IMR-90 (cell line): ENCODE results near the gene OTULINL. TPM values are rescaled to one million over a fixed set of nuclear protein-coding genes. Genes with fewer than 3 reads are reported as not detected.

Source experiments
- ATAC-seq: fragments of 200-7000 bp; cut with Tn5 transposase; 2 replicates; pipeline ENCODE4 v1.9.1; 2020; ENCODE audit warnings: low read depth, mild to moderate bottlenecking, moderate library complexity
- BruUV-seq: library from RNA; stranded (reverse); fragments of 400-500 nt; replicated peaks from 2 replicates; lab custom pipeline; 2021; lab: Mats Ljungman, UMichigan
- CTCF ChIA-PET: fragments of 300-600 bp; formaldehyde crosslinking; extraction: SDS; loops from one replicate; lab custom pipeline; 2021; ENCODE audit warnings: antibody characterized with exemption; lab: Yijun Ruan, JAX
- POLR2A ChIA-PET: fragments of 300-600 bp; sonication (Branson Sonifier 250); formaldehyde crosslinking; loops from one replicate; lab custom pipeline; 2022; ENCODE audit warnings: antibody characterized with exemption; ENCODE audit not compliant: unreplicated experiment; lab: Charles Lee
- DNase-seq: peaks from one replicate; pipeline ENCODE4 v3.0.0; 2013
- H2AFZ ChIP-seq: replicated peaks from 2 replicates; pipeline ENCODE3; 2013; ENCODE audit warnings: low read length, mild to moderate bottlenecking; ENCODE audit not compliant: poor library complexity
- H2AK5ac ChIP-seq: 2 replicates; pipeline ENCODE4 v1.6.1; 2013; ENCODE audit warnings: low read depth, low read length, inconsistent platforms
- H2AK9ac ChIP-seq: replicated peaks from 2 replicates; pipeline ENCODE3; 2013; ENCODE audit warnings: mild to moderate bottlenecking, low read depth, low read length, moderate library complexity; ENCODE audit not compliant: poor library complexity
- H2BK120ac ChIP-seq: 2 replicates; pipeline ENCODE4 v1.6.1; 2013; ENCODE audit warnings: low read depth, low read length, inconsistent platforms
- H2BK15ac ChIP-seq: 3 replicates; pipeline ENCODE4 v1.6.1; 2013; ENCODE audit warnings: low read depth, low read length, inconsistent platforms
- H2BK20ac ChIP-seq: 2 replicates; pipeline ENCODE4 v1.6.1; 2013; ENCODE audit warnings: low read depth, mild to moderate bottlenecking, inconsistent platforms, low read length, moderate library complexity
- H2BK5ac ChIP-seq: 2 replicates; pipeline ENCODE4 v1.6.1; 2013; ENCODE audit warnings: mild to moderate bottlenecking, low read depth, low read length, inconsistent platforms; ENCODE audit not compliant: poor library complexity, severe bottlenecking
- H3K14ac ChIP-seq: replicated peaks from 2 replicates; pipeline ENCODE4 v1.6.1; 2013; ENCODE audit warnings: low read depth, low read length, inconsistent platforms
- H3K18ac ChIP-seq: 2 replicates; pipeline ENCODE4 v1.6.1; 2013; ENCODE audit warnings: low read depth, low read length, control low read depth
- H3K23ac ChIP-seq: 2 replicates; pipeline ENCODE4 v1.6.1; 2013; ENCODE audit warnings: low read depth, low read length, inconsistent platforms
- H3K27ac ChIP-seq: 2 replicates; pipeline ENCODE4 v1.5.1; 2013; ENCODE audit warnings: mild to moderate bottlenecking, control low read depth, low read length; ENCODE audit not compliant: insufficient read depth
- H3K27me3 ChIP-seq: 2 replicates; pipeline ENCODE4 v1.6.1; 2013; ENCODE audit warnings: low read length; ENCODE audit not compliant: control insufficient read depth, insufficient read depth
- H3K36me3 ChIP-seq: 2 replicates; pipeline ENCODE4 v1.6.1; 2013; ENCODE audit warnings: low read length, mixed read lengths; ENCODE audit not compliant: control insufficient read depth, insufficient read depth
- H3K4ac ChIP-seq: 2 replicates; pipeline ENCODE4 v1.6.1; 2013; ENCODE audit warnings: low read depth, low read length, inconsistent platforms
- H3K4me1 ChIP-seq: 2 replicates; pipeline ENCODE4 v1.6.1; 2013; ENCODE audit warnings: low read length, mixed read lengths; ENCODE audit not compliant: control insufficient read depth, insufficient read depth
- H3K4me2 ChIP-seq: 2 replicates; pipeline ENCODE4 v1.6.1; 2013; ENCODE audit warnings: low read depth, mild to moderate bottlenecking, control low read depth, low read length, moderate library complexity
- H3K4me3 ChIP-seq: 2 replicates; pipeline ENCODE4 v1.5.1; 2013; ENCODE audit warnings: low read depth, mild to moderate bottlenecking, control low read depth, low read length, moderate library complexity; ENCODE audit not compliant: insufficient read depth
- H3K56ac ChIP-seq: 2 replicates; pipeline ENCODE4 v1.6.1; 2013; ENCODE audit warnings: low read length, inconsistent platforms; ENCODE audit not compliant: insufficient read depth; ENCODE audit errors: extremely low read depth
- H3K79me1 ChIP-seq, 2 experiments: 2 replicates each; pipeline ENCODE4 v1.6.1; 2013; ENCODE audit warnings: low read length in 2 of 2, inconsistent platforms in 1 of 2, low read depth in 1 of 2
- H3K9ac ChIP-seq: 2 replicates; pipeline ENCODE4 v1.6.1; 2013; ENCODE audit warnings: low read depth, low read length, control low read depth
- H3K9me1 ChIP-seq: 2 replicates; pipeline ENCODE4 v1.6.1; 2013; ENCODE audit warnings: low read length, inconsistent platforms; ENCODE audit not compliant: insufficient read depth
- H3K9me3 ChIP-seq: 2 replicates; pipeline ENCODE4 v1.6.1; 2013; ENCODE audit warnings: low read length; ENCODE audit not compliant: control insufficient read depth, insufficient read depth
- H4K20me1 ChIP-seq: 2 replicates; pipeline ENCODE4 v1.6.1; 2013; ENCODE audit warnings: low read length, inconsistent platforms; ENCODE audit not compliant: insufficient read depth
- H4K5ac ChIP-seq: 2 replicates; pipeline ENCODE4 v1.6.1; 2013; ENCODE audit warnings: mild to moderate bottlenecking, low read depth, low read length, control low read depth
- H4K8ac ChIP-seq, 2 experiments: 2 replicates each; pipeline ENCODE4 v1.6.1; 2013; ENCODE audit warnings: low read depth in 2 of 2, low read length in 2 of 2, control low read depth in 1 of 2, inconsistent platforms in 1 of 2
- H4K91ac ChIP-seq: 2 replicates; pipeline ENCODE4 v1.6.1; 2013; ENCODE audit warnings: low read depth, low read length, inconsistent platforms; ENCODE audit not compliant: insufficient read depth
- BHLHE40 ChIP-seq: fragments of 150-350 bp; IDR thresholded peaks from 2 replicates; pipeline ENCODE4 v1.6.1; 2016; ENCODE audit warnings: mild to moderate bottlenecking, low read depth, low read length
- CEBPB ChIP-seq: IDR thresholded peaks from 2 replicates; pipeline ENCODE4 v1.6.1; 2012; ENCODE audit warnings: low read depth, low read length, improper control_type of control experiment
- FOS ChIP-seq: fragments of 150-350 bp; IDR thresholded peaks from 2 replicates; pipeline ENCODE4 v1.6.1; 2016; ENCODE audit warnings: low read depth, low read length
- MAFK ChIP-seq: IDR thresholded peaks from 2 replicates; pipeline ENCODE4 v1.6.1; 2012; ENCODE audit warnings: low read depth, low read length, improper control_type of control experiment
- SMC3 ChIP-seq: fragments of 150-350 bp; IDR thresholded peaks from 2 replicates; pipeline ENCODE4 v1.6.1; 2016; ENCODE audit warnings: low read depth, mild to moderate bottlenecking, antibody characterized with exemption, low read length, moderate library complexity
- WGBS, 2 experiments: methylation state at CpG; one replicate each; pipeline versions ENCODE4 v1.1.5 to v1.1.7; 2013; ENCODE audit warnings: missing lambda C conversion rate in 2 of 2; ENCODE audit not compliant: insufficient read length in 1 of 2; ENCODE audit errors: extremely low coverage in 2 of 2; 5-methylcytosine and 5-hydroxymethylcytosine counted together
- dilution Hi-C: fragments of 300-500 bp; cut with HindIII; formaldehyde crosslinking; loops from one replicate; pipeline ENCODE4 v1.14.3; 2018; ENCODE audit warnings: low sequenced_read_pairs; ENCODE audit not compliant: unreplicated experiment
- in situ Hi-C: fragments of 300-500 bp; cut with MboI; formaldehyde crosslinking; loops from 3 replicates; pipeline ENCODE4 v1.14.3; 2019; ENCODE audit warnings: low sequenced_read_pairs, inconsistent platforms, mixed read lengths
- intact Hi-C: fragments of 100-400 bp; cut with micrococcal nuclease; formaldehyde crosslinking; loops from 2 replicates; pipeline ENCODE4 v1.10.0; 2022
- polyA plus RNA-seq, 3 experiments: library from polyadenylated mRNA; depleted of rRNA; stranded (reverse); fragments of >200 nt; gene quantifications; 2 replicates each; pipeline ENCODE4 v1.2.3, GENCODE V29; 2012; ENCODE audit warnings: low replicate concordance in 1 of 3
- total RNA-seq: library from RNA; depleted of rRNA; stranded (reverse); fragments of >200 nt; gene quantifications from 2 replicates; pipeline ENCODE4 v1.2.3, GENCODE V29; 2012

The OTULINL gene
- total and polyA plus RNA-seq, 2 of the 4 experiments (the other 2 are of a cell fraction): 0.09 to 0.18 TPM

DNA sequence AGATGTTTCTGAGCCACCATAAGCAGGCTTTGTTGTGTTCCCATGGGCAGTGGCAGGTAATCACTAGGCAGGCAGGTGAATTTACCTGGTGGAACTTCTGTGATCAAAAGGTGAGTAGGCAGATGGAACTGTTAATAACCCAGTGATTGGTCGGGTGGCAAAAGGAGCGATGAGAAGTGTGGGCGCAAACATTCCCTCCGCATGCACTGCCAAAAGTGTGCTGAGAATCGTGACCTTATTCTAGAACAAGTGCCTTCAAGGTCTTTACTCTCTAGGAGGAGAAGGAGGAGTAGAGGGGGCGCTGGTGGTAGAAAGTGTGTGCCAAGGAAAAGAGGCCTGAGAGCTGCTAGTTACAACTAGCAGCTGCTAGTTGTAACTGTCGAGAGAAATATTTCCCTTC lies 3.3 kb downstream of the OTULINL start:
- WGBS, 2 experiments: no CpG with 5 or more reads among the region's 7 CpGs
- intact Hi-C loops (no loop called here), dilution Hi-C loops (no loop called here), in situ Hi-C loops (no loop called here)
- H2BK20ac ChIP-seq: no peak overlapping the region
- no peak overlapping the region for H3K18ac ChIP-seq
- no peak overlapping the region for H2BK120ac ChIP-seq
- no peaks in the 10 kb centered on the region for H4K20me1 ChIP-seq
- no peak overlapping the region for H4K8ac ChIP-seq
- no peak overlapping the region for H3K23ac ChIP-seq
- H4K91ac ChIP-seq: no peak overlapping the region
- no peak overlapping the region for H3K4ac ChIP-seq
- no peak overlapping the region for H2BK15ac ChIP-seq
- no peak for TF ChIP-seq FOS
- TF ChIP-seq BHLHE40: no peak
- no peak for TF ChIP-seq MAFK
- no peak for TF ChIP-seq CEBPB
- TF ChIP-seq SMC3: no peak
- peaks cover 66% of the 10 kb centered on the region for H3K27me3 ChIP-seq
- no peak overlapping the region for H3K27ac ChIP-seq
- no peak overlapping the region for H3K9ac ChIP-seq
- no peaks in the 10 kb centered on the region for H3K4me1 ChIP-seq
- ChIA-PET CTCF (interaction anchor here (2.0 kb wide), 1 partner anchor 64 kb away, joined by 5 read pairs; no protein-coding TSS in a partner anchor), POLR2A (no interaction called here)
- H2BK5ac ChIP-seq: no peak overlapping the region
- no peak overlapping the region for H4K5ac ChIP-seq
- no peak overlapping the region for H3K4me3 ChIP-seq
- H3K4me2 ChIP-seq: no peak overlapping the region
- no peak overlapping the region for H3K56ac ChIP-seq
- H3K9me3 ChIP-seq: 0 out of 2 replicates have a peak, but pooled peaks cover 2% of the 10 kb centered on the region
- DNase-seq: no peak
- BruUV-seq: no TSS peak
- ATAC-seq: no peak
- no peaks in the 10 kb centered on the region for H3K9me1 ChIP-seq
- no peaks in the 10 kb centered on the region for H3K79me1 ChIP-seq
- H2AK9ac ChIP-seq: no peak overlapping the region
- H3K36me3 ChIP-seq: no peaks in the 10 kb centered on the region
- H3K14ac ChIP-seq: no peak overlapping the region
- no peak overlapping the region for H2AFZ ChIP-seq
- no peak overlapping the region for H2AK5ac ChIP-seq
